Hematopoietic multipotent progenitor cell treated with erythropoietin and hydrocortisone succinate and interleukin-3 and kit ligand, for 6 days (in vitro differentiated cells): ENCODE results near the gene CPNE5.
A peak's percentile ranks its signal among the peaks of the same experiment; 100 is the strongest.

Experiments used
- DNase-seq: peaks from one replicate; pipeline ENCODE4 v3.0.0-alpha.2; 2015

The CPNE5 gene

DNA sequence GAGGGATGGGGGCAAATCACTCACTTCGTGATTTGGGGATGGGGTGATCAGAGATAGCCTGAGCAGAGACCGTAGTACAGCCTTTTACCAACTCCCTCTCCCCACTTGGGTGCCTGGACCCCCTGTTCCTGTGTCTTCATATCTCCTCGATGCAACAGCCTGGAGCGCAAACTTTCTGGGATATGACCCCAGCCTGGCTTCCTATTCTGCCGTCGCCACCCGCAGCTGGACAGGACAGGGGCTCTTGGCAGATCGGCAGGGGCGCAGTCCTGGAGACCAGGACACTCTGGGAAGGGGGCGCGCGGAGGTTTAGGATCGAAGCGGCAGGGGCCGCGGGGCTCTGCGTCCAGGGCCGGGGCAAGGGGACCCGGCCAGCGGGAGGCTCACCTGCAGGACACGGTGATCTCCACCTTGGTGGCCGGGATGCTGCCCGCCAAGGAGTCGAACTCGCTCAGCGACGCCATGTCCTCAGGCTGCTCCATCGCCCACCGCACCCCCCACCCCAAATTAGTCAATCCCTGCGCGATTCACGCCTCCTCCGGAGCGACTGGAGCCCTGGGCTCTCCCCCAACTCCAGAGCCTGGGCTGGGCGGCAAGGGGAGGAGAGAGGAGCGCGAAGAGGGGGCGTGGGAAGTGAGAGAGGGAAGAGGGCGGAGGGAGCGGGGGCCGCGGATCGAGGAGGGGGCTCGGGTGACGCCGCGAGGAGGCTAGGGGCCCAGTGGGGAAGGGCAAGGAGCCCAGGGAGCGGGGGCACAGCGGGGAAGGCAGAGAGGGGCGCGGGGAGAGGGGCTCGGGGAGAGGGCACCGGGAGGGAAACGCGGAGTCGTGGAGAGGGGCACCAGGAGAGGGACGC is at the start of gene CPNE5:
TSS of gene CPNE5 (minus strand) at position 549 of the 853 bp plus-strand sequence. CDS start at position 482, 67 bp downstream.
- no peak for DNase-seq

DNA sequence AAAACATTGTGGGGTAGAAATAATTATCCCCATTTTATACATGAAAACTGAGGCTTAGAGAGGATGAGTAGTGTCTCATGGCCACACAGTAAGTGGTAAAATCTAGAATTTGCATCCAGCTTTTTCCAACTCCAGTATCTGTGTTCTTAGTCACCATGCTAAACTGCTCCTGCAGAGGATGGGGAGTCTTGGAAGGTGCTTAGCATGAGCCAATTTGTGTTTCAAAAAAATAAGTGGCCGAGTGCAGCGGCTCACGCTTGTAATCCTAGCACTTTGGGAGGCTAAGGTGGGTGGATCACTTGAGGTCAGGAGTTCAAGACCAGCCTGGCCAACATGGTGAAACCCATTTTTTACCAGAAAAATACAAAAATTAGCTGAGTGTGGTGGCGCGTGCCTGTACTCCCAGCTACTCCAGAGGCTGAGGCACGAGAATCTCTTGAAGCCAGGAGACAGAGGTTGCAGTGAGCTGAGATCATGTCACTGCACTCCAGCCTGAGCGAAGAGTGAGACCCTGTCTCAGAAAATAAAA is 48.9 kb upstream of the CPNE5 start:
- DNase-seq, result no peak

DNA sequence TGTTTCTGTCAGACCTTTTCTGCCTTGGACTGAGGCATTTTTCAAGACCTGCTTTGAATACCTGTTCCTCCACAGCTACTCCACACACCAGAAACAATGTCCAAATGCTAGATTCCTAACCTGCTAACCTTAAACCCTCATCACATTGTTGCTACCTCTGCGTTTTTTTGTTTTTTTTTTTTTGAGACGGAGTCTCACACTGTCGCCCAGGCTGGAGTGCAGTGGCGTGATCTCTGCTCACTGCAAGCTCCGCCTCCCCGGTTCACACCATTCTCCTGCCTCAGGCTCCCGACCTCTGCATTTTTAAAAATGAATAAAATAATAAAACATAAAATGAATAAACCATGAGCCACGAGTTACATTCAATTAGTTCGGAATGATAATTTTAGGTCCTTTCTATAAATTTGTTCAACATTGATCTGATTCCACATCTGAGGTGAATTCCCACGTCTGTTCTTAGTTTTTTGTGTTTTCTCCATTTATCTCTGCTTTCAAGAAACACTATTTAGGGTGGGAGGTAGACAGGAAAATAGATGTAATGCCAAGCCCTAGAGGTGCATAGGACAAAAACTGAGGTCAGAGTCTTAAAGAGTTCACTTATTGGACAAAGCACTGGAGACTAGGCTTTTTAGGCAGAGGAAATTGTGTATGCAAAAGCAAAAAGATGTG is 47.8 kb upstream of the CPNE5 start:
- peak; percentile 27 for DNase-seq

DNA sequence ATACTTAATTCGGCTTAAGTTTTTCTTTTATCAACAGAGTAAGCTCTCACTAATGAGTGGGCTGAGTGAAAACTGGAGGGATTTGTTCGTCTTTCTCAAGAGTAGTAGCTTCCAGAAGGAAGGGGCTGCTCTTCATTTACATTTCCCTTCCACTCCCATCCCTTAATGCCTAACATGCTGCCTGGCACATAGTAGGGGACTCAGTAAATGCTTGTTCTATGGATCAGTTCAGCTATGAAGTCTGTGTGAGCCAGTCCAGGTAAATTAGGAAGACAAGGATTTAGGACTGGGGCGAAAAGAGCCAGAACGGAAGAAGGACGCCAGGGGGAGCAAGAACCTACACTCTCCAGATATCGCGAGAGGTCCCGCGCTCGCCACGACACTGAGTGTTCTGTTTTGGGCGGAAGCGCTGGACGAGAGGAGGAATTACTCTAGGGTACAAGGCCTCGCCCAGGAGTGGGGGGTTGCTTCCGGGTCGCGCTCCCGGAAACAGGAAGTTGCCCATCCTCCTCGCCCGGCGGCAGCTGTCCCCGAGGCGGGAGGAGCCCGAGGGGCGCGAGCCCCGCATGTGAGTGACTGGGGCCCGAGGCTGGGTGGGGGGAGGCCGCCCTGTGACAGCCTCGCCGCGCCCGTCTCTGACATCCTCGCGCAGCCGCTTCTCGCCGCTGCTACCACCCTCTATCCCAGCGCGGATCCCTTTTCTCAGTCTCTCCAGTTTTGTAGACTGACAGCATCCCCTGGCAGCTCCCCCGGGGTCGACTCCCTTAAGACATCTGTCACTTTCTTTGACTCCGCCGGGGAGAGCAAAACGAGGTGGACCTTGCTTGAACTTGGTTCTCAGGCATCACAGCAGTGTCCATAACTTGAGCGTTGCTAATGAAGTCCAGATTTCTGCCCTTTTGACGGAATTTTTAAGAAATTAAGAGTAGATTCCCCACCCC is 46.5 kb upstream of the CPNE5 start, which contains the start of gene C6orf89:
TSS of gene C6orf89 (plus strand) at position 492 of the 941 bp plus-strand sequence. CDS start 13,493 bp downstream, outside the sequence.
- DNase-seq, result peak; percentile 100

DNA sequence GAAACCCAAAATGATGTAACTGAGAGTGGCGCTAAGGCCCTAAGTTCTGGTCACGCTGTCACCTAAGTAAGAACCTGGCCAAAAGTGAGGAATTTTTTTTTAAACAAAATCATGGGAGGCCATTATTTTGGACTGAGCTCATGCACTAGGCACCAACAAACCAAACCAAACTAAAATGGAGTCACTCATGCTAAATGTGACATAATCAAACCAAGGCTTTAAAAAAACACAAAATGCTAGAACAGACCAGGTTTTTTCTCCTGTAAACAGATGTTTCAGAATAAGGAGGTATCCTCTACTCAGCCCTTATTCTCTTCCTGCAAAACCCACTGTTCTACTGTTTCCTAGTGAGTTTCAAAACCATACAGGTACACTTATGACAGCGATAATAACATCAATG is 45.4 kb upstream of the CPNE5 start:
- no peak for DNase-seq

DNA sequence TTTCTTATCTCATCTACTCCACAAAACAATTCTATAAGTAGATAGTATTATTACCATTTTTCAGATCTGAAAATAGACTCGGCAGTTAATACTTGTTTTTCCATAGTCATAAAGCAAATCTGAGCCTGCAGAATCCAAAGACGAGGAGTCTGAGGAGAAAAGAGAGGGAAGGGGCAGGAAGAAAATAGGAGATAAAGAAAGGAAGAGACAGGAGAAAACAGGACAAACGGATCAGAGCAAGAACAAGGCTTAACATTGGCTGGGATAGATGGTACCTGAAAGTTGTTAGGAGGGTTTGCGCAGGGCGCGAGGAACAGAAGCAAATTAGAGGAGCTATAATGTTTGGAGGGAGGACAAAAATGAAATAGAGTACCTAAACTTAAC is 36.0 kb upstream of the CPNE5 start:
- no peak for DNase-seq

DNA sequence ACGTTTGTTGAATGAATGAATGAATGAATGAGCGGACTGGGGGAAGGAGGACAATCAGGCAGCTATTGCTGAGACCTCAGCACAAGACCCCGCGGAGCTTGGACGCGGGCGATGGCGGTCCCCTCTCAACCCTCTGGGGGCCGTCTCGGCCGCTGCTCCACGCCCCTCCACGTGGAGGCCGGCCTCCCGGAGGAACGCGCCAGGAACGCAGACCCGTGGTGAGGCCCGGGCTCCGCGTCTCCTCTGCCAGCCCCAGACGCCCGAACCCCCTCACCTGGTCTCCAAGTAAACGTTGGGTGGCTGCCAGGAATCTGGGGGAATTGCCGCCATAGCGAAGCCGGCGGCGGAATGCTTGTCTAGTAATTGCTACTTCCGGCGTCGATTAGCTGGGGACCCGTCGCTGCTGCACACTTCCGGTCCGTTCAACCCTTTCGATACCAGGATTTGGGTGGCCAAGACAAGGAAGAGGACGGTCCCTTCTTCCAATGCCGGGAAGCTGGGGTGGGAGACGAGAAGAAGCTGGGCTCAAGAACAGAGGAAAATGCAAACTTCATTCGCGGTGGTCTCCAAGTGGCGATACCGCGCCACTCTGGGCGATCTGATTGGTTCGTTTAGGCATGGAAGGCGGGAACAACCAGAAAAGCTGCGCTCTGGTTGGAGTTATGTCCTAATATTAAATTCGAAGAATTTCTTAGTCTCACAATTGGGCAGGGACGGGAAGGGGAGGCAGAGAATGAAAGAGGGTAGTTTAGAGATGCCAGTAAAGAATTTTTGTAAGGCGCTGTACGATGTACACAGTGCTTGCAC is 35.4 kb upstream of the CPNE5 start, which contains the start of gene PPIL1:
TSS of gene PPIL1 (minus strand) at position 361 of the 807 bp plus-strand sequence. CDS start at position 330, 31 bp downstream.
- DNase-seq, result peak; percentile 97

DNA sequence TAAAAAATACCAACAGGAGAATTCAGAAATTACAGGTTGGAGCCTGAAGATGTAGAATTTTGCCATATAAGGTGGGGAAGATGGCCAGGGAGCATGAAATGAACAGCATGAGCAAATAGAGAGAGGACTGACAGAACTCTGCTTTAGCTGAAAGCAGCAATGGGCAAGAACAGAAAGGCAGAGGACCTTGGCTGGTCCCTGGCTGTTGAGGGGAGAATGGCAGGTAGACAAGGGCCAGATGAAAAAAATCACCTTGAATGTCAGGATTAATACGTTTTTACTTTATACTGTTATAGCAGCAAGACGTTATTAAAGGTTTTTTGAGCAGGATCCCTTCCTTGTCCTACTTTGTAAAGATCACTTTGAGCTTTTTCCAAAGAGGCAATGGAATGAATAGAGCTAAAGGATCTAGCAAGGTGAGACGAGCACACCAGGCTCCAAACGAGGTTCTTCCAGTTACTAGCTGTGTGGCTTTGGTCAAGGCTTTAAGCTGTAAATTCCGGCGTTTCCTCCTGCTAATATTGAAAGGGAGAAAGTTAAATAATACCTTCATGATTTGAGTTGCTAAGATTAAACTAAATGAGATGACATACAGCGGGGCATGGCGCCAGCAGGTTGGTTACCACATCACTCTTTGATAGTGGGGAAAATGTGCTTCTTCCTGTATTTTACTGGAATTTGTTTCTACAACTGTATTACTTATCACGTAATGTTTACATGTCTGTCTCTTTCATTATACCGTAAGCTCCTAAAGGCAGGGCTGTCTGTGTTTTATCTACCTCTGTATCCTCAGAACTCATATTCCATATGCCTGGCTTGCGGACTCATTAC is 34.6 kb upstream of the CPNE5 start:
- DNase-seq, result peak; percentile 65

DNA sequence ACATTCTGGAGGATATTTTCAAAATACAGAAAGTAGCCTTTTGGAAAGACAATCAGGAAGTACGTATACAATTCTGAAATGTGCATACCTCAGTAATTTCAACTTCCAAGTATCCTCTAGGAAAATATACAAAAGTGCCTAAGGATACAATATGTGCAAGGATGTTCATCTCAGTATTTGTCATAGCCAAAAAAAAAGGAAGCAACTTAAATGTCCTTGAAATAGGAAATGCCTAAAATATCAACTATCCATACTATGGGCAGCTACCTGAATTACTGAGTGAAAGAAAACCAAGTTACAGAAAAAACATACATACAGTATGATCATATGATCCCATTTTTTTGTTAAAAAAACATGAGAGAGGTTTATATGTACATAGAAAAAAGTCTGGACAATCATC is 33.9 kb upstream of the CPNE5 start:
- no peak for DNase-seq

DNA sequence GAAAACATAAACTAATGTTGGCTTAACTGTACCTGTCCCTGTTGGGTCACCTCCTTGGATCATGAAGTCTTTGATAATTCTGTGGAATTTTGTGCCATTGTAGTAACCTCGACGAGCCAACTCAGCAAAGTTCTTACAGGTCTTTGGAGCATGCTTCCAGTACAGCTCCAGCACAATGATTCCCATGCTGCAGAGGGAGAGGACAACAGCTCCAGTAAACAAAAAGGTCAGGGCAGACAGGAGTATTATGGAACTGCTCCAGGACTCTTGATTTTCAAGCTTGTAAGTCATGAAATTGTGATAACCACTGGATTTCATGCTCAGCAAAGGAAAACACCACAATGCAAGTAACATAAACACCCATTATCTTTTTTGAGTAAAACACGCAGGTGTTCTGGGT is 32.4 kb upstream of the CPNE5 start:
- DNase-seq, result no peak

DNA sequence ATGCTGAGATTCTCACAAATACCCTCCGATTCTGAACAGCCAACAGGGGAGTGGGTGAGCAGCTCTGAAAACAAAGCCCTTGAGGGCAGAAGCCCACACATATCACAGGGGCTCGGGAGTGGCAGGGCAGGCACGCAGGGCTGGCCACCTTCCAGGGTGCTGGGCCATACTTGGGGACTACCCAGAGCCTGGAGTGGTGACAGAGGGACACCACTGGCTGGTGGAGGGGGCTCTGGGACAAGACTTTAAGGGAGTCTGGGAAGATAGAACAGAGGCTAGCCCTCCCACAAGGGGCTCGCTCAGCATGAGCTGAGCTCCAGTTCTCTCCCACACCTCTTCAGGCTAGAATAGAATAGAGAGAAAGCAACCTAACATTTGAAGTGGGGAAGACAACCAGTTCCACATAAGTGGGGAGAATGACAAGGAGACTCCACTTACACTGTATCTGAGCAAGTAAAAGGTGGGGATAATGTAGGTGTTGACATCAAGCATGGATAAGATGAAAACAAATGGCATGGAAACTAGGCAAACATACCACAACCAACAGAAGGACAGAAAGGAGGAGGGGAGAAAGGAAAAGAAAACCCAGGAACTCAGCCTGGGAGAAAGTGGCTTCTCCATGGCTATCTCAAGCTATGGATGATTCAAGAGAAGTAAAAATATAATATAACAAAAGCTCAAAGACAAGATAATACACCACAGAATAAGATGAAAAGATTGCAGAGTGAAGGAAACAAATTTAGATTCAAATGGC is 28.4 kb upstream of the CPNE5 start:
- DNase-seq, result no peak

DNA sequence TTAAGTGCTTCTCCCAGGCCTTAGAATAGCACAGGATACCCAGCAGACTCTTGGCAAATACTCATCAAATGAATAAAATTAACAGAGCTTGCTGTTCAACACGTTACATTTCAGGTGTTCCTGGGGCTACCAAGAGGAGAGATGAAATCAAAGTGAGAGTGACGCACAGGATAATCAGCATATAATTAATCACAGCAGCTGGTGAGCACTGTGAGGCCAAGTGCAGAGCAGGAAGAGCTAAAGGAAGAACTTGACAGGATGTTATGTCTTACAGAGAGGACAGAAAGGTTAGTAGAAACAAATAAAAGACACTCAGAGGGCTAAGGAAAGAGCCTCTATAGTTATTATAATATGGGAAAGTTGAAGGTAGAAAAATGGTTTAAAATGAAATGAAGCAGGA is 26.6 kb upstream of the CPNE5 start:
- no peak for DNase-seq

DNA sequence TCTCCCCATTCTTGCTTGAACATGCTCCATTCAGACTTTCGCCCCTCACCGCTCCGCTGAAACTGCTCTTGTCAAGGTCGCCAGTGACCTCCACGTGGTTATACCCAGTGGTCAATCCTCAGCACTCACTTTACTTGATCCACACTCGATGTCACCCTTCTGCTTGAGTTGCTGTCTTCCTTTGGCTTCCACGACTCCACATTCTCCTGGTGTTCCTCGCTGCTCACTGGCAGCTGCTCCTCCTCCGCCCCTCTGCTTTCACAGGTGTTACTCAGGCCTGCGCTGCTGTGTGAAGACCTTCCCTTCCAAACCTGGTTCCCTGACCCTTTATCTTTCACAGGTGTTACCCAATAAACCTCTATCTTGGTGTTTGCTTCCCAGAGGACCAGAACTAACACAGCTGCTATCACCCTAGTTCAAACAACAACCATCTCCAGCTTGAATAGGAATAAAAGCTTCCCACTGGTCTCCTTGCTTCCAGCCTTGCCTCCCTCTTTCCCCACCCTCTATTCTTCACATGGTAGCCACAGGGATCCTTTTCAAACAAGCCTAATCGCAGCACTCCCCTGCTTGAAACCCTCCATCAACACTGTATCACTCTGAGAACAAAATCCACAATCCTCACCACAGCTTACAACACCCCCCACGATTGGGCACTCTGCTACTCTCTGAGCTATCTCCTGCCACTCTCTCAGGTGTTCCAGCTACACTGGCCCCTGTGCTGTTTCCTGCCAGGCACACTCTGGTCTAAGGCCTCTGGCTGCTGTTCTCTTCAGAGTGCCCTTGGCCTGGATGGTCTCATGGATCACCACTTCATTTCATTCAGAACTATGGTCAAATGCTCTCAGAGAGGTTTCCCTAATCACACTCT is 24.7 kb upstream of the CPNE5 start:
- no peak for DNase-seq

DNA sequence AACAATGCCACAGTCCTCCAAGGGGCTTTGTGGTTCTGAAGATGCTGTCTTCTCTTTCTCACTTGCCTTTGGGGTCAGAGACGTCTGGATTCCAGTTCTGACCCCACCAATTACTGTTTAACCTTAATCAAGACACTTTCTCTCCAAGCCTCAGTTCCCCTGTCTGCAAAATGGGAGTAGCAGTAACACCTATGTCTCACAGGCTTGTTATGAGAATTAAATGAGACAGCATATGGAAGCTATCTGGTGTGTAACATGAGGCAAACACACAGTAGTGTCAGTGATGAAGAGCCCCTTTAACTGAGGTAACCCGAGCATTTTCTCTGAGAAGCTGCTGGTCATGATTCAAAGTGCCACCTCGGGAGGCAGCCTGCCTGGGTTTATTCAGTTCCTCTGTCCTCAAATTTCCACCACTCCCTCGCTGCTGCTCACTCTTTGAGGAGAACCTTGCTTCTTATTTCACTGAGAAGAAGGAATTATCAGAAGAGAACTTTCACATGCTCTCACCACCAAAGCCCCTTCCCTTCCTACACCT is 23.7 kb upstream of the CPNE5 start:
- DNase-seq, result no peak

DNA sequence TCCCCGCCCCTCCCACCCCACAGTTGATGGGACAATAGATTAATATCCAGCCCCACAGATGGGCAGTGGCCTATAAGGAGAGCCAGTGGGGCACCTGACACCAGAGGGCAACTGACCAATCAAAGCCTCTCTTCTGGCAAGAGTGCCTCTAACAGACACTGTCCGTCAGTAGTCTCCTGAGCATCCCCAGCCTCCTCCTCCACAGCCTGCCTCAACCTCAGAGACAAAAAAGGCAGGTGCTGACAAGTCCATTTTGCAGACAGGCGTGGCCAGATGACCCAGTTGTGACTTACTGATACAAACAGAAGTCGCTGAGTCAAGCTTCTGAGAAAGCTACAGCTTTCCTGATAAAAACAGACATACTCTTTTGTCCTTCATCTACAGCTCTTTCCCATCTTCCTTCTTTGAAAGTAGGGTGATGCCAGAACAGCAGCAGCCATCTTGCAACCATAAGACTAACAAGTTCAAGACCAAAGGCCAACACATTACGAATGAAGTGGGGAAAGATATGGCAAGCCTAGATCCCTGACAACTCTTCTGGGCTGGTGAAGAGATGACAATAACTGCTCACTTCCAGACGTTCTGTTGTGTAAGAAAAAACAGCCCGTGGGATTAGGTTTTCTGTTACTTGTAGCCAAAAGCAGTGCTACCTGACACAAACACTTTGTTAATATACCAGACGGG is 23.1 kb upstream of the CPNE5 start:
- DNase-seq, result peak; percentile 91

DNA sequence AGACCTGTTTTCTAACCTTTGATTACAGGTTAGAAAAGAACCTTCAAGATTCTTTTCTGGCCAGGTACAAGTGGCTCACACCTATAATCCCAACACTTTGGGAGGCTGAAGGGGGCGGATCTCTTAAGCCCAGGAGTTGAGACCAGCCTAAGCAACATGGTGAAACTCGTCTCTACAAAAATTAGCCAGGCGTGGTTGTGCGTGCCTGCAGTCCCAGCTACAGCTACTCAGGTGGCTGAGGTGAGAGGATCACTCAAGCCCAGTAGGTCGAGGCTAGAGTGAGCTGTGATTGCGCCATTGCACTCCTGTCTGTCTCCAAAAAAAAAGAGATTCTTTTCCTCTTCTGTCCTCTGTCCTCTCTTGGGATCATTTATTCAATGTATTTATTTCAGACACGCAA is 20.9 kb upstream of the CPNE5 start:
- DNase-seq, result no peak

DNA sequence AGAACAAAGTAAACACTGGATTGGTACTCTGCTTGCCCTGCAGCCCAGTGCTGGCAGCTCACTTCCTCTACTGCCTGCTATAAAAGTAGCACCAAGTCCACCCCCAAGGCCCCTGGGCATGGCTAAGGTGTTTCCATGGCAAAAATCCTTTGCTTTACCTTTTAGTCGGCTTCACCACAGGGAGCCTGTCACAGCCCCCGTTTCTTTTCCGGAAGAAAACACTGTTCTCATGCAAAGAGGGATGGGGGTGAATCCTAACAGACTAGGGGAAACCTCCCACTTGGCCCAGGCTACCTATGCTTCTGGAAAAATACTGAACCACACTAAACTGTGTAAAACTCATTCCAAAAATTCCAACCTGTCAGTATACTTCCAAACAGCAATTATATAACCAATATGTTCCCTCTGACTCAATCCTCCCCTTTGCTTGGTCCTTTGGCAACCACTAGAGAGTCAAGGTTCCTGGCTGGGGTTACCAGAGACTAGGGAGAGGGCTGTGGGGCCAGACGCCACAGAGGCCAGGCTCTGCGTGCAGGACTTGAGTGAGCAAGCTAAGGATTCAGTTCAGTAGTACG is 19.2 kb upstream of the CPNE5 start:
- no peak for DNase-seq

DNA sequence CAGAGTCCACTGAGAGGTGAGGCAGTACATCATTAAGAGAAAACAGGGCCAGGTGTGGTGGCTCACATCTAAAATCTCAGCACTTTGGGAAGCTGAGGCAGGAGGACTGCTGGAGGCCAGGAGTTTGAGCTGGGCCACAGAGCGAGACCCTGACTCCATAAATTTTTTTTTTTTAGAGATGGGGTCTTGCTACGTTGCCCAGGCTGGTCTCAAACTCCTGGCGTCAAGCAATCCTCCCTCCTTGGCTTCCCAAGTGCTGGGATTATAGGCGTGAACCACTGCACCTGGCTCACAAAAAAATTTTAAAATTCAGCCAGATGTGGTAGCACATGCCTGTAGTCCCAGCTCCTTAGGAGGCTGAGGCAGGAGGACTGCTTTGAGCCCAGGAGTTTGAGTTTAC is 18.1 kb upstream of the CPNE5 start:
- no peak for DNase-seq
